Hepatic stellate cell (primary cell): ENCODE measurements around the gene RHCG.

Experiments
- DNase-seq: peaks from one replicate; pipeline ENCODE4 v3.0.0; 2011; ENCODE audit warnings: low spot score

RHCG gene

DNA sequence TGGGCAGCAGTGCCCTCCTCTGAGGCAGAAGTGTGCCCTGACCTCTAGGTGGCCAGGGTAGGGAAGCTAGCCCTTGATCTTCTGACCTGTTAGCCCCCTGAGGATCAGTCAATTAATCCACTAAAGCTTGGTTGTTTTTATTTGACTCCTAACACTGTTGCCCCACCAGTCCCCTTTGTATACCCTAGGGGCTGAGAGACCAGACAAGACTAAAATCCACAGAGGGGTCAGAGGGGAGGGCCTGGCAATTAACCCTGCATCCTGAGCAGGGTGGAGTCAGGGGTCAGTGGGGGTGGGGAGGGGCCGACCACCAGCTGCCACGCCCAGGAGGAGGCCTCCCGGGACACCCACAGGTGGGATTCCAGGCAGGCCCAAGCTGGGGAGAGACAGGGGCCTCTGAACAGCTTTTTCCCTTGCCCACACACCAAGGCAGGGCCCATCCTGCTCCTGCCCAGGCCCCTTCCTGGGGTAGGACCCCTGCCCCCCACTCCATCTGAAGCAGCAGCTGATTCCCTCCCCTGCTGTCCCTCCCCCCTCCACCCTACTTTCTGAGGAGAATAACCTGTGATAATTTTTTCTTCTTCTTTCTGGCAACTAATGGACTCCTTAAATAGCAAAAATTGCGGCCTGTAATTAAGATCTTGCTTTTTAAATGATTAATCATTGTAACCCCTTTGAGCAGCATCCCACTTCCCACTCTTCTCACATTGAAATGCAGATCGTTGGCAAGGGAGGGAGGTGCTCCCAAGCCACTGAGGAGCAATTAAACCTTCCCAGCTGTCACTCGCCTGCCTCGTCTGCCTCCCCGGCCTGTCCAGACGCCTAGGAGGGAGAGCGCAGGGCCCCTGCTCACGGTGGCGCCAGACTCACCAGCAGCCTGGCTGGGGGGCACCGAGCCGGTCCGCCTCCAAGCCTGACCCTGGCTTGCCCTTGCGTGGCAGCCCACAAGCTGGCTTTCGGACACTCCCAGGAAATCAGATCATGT is 51.9 kb downstream of the RHCG start:
- DNase-seq = no peak

DNA sequence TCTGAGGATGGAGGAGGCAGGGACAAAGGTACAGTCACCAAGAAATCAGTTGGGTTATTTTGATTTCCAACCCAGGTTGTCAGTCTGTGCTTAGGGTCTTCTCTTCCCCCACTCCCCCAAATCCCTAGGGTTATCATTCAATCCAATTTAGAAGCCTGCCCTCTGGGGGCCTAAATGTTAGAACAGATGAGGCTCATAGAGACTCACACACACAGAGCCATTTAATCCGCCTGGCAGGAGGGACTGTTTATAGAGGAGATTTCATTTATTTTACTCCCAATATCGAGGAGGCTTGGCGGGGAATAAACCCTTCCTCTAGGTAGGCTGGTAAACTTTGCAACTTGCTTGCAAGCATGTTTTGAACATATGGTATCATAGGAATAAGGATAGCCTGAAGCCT is 52.8 kb downstream of the RHCG start:
- no peak for DNase-seq

DNA sequence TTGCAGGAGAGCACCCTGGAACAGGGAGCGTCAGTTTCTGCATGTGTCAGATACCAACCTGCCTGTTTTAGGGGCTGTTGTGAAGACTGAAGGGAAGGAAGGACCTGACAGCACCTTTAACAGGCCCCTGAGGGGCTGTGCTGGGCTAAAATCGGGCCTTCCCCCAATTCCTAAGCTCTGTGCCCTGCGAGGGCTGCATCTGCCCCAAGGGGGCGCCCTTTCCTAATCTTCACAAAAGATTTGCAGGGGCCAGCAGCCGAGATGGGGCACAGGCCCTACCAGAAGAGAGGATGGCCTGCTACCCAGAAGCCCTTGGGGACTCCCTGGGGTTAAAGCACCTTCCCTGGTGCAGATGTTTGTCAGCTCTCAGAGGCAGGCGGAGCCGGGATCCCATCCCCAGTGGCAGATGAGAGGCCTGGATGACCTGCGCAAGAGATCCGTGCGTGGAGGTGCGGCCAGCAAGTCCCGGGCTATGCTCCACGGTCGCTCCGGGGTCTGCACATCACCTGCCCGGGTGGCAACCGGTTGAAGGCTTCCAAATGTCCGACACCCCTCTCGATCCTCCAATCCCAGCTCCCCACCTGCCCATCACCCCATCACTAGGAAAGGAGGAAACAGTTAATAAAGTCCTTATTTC is 53.6 kb downstream of the RHCG start:
- DNase-seq = peak; percentile 58

DNA sequence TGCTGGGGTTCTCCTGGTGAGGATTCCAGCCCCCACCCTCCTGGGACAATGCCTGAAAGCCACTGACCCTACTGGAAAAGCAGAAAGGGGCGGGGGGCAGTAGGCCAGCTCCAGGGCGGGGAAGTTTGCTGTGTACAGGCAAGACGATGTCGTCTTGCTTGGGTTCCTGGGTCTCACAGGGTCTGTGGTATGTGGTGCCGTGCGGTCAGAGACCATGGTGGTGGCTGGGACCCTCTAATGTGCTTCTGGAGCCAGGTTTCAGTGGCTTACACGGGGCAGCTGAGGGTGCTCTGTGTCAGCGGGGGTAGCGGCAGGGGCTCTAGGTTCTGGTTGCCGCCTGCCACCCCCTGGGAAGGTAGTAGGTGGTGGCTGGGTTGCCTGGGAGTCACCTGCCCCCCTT is 54.2 kb downstream of the RHCG start:
- no peak for DNase-seq

DNA sequence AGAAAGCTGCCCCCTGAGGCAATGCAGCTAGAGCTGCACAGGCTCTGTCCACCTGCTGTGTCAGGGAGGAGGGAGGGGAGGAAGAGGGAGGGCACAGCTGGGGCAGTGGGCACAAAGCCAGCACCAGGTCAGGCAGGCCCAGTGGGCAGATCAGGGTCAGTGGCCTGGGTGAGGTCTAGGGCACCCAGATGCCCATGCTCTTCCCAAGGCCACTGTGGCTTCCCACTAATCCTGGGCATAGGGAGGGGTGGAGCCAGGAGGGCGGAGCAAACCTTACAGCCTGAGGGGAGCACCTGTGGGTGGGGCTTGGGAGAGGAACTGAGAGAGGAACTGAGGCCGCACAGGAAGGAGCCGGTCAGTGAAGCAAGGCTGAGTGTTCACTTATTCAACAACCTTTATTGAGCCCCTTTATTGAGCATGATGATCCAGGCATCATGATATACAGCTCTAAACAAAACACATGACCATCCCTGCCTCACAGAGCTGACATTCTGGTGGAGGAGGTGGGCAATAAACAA is 55.0 kb downstream of the RHCG start:
- DNase-seq = no peak

DNA sequence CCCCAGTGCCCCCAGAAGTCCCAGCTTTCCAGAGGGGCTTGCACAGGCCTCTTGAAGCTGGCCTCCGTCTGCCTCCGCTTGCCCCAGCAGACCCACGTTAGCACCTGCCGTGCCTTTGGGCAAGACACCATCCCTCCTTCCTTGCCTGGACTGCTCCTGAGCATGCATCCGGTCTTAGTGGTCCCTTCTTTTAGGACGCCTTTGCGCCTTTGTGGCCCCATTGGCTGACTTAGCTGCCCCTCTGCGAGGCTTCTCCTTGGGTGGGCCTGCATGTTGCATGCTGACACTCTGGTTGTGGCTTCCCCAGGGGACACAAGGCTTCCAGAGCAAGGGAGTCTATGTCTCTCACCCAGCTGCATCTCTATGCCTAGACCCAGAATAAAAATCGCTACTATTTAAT is 56.6 kb downstream of the RHCG start:
- no peak for DNase-seq

DNA sequence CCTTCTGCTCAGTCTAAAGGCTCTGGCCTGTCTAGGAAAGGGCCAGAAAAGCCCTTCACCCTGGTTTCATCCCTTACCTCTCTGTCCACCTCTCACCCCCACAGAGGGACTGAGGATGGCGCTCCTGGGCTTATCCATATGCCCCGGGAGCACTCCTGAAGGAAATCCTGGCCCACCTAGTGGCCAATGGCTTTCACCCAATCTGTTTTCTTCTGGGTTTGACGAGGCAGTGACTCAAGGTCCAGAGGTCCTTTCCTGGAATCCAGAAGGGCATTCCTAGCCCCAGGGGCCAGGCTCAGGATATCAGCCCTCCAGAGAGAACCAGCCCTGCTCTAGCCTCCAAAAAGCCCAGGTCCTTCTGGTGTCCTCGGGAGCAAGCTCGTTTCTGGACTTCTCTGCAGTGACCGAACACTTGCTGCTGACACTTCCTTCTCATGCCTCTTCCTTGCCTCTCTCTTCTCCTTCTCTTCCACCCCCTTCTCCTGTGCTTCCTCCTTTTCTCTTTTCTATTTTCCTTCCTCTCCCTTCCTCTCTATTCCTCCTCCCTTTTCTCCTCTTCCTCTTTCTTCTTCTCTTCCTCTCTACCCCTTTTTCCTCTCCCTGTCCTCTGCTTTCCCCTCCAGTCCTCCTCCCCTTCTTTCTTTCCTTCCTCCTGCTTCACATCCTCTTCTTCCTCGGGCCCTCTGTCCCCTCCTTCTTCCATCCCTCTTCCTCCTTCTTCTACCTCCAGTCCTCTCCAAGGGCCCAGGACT is 59.6 kb downstream of the RHCG start:
- DNase-seq = no peak

DNA sequence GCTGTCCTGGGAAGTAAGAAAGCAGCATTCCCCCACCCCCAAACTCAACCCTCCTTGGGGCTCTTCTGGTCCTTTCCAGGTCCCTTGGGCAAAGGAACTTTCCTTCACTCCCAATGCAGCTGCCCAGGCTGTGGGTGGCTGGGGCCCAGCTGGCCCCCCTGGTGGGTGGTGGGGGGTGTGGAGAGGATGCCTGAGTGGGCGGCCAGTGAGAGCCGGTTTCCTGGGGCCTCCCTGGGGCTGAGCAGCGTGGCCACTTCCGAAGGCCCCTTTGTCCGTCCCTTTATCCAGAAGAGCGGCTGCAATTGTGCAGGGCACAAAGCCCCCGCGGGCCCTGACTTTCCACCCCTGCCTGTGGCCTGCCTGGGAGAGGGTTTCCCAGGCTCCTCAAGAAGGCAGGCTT is 61.0 kb downstream of the RHCG start:
- no peak for DNase-seq

DNA sequence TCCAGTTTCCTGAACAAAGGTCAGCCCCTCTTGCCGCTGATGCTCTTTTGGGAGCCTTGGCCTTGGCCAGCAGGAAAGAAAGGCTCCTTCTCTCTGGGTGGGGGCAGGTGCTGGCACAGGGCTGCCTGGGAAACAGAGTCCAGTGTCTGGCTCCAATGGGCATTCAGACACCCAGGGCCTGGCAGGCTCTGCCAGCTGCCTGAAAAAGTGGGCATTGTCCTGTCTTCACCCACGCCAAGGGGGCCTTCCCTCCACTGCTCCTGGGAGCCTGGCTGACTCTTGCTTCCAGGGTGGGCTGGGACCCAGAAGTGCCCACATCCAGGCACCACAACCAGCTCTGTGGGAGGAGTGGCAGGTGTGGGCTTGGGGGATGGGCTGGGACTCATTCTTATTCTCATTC is 62.7 kb downstream of the RHCG start:
- DNase-seq = no peak

DNA sequence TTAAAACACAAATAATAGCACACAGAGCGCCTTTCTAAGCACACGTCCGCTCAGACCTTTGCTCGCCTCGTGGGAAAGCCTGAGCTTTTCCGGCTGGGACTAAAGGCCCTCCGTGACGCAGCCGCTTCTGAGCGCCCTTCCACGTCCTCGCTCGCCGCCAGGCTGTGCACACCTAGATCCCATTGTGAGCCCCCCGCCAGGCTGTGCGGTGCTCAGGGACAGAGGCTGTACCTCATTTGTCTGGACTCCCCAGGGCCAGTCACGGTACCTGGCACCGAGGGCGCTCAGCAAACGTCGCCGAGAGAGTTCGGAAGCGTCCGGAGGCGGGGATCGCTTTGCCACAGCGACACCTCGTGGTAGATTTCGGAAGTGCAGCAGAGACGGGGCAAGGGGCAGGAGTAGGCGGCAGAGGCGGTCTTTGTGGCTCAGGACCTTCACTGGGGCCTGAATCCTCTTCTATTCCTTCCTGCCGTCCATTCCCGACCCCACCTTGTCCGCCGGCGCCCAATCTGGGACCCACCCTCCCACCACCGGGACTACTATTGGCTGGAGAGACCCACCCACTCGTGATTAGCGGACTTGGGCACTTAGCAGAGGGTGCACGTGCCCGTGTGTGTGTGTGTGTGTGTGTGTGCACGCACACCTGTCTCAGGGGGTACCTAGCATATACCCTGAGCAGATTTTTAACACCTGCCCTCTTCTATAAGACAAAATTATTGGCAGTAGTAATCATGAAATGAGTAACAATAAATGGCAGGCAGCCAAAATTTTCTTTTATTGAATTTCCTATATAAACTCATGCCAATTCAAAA is 65.6 kb downstream of the RHCG start:
- DNase-seq = peak; percentile 86

DNA sequence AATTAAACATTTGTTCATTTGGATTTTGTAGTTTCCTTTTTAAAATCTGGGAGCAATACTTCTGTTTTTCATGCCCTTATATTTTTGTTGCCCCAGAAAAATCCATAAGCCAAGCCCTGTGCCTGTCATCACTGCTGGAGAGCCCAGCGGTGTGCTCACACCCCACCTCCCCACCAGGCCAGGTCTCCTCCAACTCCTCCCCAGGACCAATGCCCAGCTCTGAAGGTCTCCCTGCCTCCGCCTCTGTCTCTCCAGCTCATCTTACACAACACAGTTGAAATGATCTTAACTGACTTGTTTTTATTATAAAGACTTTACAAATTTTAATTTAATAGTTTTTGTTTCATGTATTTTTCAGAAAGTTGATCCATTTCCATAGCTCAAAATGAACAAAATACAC is 66.4 kb downstream of the RHCG start:
- no peak for DNase-seq

DNA sequence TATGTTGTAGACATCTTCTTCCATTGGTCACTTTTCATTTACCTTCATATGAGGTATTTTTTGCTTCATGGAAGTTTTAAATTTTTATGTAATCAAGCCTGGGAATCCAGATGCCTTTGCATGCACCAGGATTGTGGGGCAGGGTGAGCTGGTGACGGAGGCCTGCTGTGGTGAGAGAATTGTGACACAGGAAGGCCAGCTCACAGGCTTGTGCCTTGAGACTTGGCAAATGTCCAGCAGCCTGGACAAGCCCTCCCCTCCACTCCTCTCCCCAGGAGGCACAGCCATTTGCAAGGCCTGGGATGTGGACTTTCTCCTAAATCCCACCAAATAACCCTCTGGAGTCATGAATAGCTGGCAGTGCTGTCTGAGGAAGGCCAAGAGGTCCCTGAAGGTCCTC is 67.4 kb downstream of the RHCG start:
- no peak for DNase-seq

DNA sequence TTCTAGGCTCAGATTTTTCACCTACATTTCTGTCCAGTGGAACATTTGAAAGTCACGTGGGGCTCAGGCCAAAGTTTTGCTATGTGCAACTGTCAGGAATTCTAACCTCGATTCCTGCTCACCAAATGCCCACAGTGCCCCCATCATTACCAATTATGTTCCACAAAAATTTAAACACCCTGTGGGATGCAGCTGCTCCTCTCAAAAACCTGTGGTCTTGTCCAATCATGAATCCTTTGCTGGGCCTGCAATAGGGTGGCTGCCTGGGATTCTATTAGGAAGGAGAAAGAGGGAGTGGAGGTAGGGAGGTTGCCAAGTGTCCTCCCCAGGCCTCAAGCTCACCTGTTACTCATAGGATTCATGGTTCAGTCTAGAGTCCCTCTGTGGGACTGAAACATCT is 68.1 kb downstream of the RHCG start:
- no peak for DNase-seq

DNA sequence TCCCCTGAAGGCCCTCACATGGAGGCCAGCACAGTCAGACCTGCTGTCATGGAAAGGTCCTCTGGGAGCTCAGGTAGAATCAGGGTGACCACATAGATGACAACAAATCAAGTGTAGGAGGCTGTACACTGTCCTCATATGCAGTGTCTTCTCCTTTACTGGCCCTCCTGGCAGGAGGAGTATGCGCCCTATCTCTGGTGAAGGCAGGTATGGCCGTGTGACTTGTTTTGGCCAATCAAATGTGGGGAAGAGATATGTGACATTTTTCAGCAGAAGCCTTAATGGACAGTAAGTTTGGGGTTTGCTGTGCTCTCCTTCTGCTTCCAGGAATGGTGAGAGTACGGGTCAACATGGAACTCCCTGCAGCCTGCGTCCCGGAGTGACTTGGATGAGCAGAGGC is 69.9 kb downstream of the RHCG start:
- no peak for DNase-seq

DNA sequence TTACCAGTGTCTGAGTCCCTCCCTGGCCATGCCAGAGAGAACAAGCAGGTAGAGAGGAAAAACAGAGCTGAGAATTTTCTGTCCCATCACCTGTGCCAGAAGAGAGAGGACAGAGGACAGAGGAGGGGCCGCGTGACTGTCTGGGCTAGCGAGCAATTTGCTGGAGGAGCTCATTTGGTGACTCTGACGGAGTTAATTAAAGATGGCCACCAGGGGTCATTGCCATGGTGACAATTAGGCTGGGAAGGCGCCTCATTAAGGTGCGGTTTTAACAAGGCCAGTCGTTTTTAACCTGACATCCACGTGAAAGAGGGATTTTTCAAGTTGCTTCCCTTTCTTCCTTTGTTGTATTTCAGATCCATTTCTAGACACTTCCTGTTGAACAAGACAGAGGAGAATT is 72.4 kb downstream of the RHCG start:
- DNase-seq = no peak
